ENCODE data around the gene TEKT2. TPM values are rescaled to one million over a fixed set of nuclear protein-coding genes. Genes with fewer than 3 reads are reported as not detected.

The TEKT2 gene
- total RNA-seq, 4 donors from 2014 or later = not detected

DNA sequence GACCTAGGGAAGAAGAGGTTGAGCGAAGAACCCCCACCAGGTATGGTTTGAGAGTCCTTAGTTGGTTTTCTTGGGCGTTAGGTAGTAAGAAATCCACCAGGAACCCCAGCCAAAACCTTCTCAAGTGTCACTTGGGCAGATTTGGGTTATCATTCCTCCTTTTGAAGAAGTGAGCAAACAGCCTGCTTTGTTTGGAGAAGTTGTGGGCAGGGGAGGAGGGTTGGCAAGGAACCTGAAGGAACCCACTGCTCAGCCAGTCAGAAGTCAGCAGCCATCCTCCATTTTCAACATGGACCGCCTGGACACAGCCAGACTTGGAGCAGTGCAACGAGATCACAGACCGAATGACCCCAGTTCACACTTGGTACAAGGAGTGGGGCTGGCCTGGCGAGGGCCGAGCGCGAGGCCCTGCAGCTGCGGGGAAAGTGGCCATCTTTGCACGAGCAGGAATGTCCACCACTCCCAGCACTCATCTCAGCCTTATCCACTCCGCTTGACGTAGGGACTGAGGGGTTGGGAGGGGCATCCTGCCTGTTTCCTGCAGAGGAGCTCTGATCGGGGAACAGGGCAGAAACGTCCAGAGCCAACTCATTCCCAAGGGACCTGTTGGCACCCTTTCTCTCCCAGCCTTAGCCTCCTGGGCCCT, 12.0 kb downstream of the TEKT2 start:
- no peak for TF ChIP-seq POLR2A (IDR thresholded peaks at IDR 0.05)
- TF ChIP-seq, protein P1, sequence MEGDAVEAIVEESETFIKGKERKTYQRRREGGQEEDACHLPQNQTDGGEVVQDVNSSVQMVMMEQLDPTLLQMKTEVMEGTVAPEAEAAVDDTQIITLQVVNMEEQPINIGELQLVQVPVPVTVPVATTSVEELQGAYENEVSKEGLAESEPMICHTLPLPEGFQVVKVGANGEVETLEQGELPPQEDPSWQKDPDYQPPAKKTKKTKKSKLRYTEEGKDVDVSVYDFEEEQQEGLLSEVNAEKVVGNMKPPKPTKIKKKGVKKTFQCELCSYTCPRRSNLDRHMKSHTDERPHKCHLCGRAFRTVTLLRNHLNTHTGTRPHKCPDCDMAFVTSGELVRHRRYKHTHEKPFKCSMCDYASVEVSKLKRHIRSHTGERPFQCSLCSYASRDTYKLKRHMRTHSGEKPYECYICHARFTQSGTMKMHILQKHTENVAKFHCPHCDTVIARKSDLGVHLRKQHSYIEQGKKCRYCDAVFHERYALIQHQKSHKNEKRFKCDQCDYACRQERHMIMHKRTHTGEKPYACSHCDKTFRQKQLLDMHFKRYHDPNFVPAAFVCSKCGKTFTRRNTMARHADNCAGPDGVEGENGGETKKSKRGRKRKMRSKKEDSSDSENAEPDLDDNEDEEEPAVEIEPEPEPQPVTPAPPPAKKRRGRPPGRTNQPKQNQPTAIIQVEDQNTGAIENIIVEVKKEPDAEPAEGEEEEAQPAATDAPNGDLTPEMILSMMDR (IDR thresholded peaks at IDR 0.05) = no peak
- Histone ChIP-seq H3K4me1 (peaks cover 0 to 8% (median 0%) of the 10 kb centered on the region in 4 donors), H3K9me3 (no peaks in the 10 kb centered on the region), H3K27ac (no peak overlapping the region), H3K4me3 (no peak overlapping the region), H3K36me3 (peaks cover 0 to 42% (median 0%) of the 10 kb centered on the region in 3 donors), H3K27me3 (no peaks in the 10 kb centered on the region)
- peak in 1 of 3 donors; percentile 42 for DNase-seq

DNA sequence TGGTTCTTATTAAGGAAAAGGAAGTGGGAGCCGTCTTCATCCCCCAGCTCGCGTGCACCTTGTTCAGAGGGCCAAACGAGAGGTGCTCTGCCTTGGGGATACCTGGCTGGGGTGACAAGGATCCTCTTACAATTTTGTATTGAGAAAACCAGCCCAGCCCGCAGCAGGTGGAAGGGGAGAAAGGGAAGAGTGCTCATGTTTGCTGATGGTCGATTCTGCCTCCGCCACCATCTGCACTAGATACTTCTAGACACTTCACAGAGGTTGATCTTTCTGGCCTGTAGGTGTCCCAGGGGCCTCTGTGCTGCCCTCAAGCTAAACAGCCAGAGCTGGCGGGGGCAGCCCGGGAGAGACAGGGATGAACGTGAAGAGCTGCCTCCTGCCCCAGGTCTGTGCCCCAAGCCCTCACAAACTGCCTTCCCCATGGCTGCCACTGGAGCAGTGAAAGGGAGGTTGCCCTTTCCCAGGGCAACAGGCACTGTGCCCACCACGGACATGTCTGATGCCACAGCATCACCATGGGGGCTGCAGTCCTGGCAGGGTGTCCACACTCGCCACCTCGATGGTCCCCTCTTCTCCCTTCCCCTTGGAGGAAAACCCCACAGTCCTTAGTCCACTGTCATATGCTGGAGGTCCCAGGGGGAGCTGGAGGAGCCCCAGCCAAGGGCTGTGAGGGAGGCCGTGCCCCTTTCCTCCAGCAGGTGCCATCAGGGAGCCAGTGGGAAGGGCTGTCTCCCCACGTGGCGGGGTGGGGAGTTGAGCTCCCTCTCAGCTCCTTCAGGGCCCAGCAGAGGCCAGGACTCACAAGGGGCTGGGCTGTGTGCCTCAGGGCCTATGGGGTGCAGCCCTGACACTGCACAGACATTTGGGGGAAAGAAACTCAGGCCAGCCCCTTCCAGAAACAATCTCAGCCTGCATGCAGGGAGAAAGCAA, 12.9 kb downstream of the TEKT2 start:
- peak in 1 of 3 donors; percentile 27 for DNase-seq
- no peak overlapping the region for H3K27ac ChIP-seq
- H3K4me3 ChIP-seq = no peak overlapping the region
- H3K9me3 ChIP-seq = no peaks in the 10 kb centered on the region
- no peaks in the 10 kb centered on the region for H3K27me3 ChIP-seq
- TF ChIP-seq, protein P1 (IDR thresholded peaks at IDR 0.05) = no peak
- TF ChIP-seq POLR2A (IDR thresholded peaks at IDR 0.05) = no peak
- peaks cover 0 to 33% (median 0%) of the 10 kb centered on the region in 3 donors for H3K36me3 ChIP-seq
- peaks cover 0 to 4% (median 0%) of the 10 kb centered on the region in 4 donors for H3K4me1 ChIP-seq

DNA sequence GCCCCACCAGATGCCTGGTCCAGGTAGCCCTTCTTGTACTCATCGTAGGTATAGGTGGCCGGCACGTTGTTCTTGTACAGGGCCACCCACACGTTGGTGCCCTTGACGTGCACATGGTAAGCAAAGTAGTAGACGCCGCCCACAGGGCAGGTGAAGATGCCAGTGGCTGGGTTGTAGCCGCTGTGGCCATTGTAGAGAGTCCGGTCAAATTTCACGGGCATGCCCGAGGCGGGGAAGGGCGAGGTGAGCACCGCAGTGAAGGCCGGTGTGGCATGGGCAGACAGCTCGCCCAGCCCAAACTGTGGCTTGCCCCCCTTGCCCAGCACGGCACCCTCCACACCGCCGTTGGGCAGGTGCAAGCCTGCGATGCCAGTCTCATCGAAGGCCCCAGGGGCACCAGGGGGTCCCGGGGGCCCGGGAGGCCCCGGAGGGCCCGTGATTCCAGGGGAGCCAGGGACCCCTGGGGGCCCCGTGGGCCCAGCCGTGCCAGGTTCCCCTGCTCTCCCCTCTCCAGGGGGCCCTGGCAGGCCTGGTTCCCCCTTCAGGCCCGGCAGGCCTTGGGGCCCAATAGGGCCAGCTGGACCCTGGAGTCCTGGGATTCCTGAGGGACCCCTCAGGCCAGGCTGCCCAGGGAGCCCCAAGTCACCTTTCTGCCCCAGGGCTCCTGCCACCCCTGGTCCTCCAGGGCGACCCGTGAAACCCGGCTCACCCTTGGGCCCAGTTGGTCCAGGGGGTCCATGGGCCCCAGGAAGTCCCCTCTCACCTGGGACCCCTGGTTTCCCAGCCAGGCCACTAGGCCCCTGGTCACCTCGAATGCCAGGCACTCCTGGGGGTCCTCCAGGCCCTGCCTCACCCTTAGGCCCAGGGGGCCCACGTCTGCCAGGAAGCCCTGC, 14.0 kb downstream of the TEKT2 start:
- Histone ChIP-seq H3K4me3 (no peak overlapping the region), H3K9me3 (no peaks in the 10 kb centered on the region), H3K36me3 (peaks cover 0 to 21% (median 0%) of the 10 kb centered on the region in 3 donors), H3K27ac (no peak overlapping the region), H3K27me3 (no peaks in the 10 kb centered on the region), H3K4me1 (peaks cover 0 to 4% (median 0%) of the 10 kb centered on the region in 4 donors)
- no peak for DNase-seq
- TF ChIP-seq, protein P1 (IDR thresholded peaks at IDR 0.05) = no peak
- TF ChIP-seq POLR2A (IDR thresholded peaks at IDR 0.05) = no peak

DNA sequence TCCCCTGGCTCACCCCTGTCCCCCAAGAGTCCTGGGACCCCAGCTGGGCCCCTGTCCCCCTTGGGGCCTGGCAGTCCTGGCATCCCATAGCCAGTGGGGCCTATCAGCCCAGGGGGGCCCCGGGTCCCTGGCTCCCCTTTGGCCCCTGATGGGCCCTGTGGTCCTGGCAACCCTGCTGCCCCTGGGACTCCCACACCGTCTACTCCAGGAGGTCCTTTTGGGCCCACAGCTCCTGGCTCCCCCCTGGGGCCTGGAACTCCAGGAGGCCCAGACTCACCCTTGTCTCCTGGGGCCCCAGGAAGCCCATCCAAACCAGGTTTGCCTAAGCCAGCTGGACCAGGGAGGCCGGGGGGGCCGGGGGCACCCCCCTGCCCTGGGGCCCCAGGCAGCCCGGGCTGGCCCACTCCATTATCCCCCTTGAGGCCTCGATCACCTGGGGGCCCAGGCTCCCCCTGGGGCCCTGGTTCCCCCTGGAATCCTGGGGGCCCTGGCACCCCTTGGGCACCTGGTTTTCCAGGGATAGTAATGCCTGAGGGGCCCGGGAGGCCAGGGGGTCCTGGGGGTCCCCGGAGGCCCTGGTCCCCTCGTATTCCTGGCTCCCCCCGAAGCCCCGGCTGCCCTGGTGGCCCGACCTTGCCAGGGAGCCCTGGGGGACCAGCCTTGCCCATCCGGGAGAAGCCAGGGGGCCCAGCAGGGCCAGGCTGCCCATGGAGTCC, 14.9 kb downstream of the TEKT2 start:
- Histone ChIP-seq H3K36me3 (peaks cover 0 to 13% (median 0%) of the 10 kb centered on the region in 3 donors), H3K27me3 (no peaks in the 10 kb centered on the region), H3K9me3 (no peaks in the 10 kb centered on the region), H3K4me3 (no peak overlapping the region), H3K4me1 (peaks cover 0 to 4% (median 0%) of the 10 kb centered on the region in 4 donors), H3K27ac (no peak overlapping the region)
- TF ChIP-seq, protein P1 (IDR thresholded peaks at IDR 0.05) = no peak
- TF ChIP-seq POLR2A (IDR thresholded peaks at IDR 0.05) = no peak
- no peak for DNase-seq

Measured in Peyer's patch (tissue), 4 donors.